ENCODE measurements around the gene ACAP1.

DNA sequence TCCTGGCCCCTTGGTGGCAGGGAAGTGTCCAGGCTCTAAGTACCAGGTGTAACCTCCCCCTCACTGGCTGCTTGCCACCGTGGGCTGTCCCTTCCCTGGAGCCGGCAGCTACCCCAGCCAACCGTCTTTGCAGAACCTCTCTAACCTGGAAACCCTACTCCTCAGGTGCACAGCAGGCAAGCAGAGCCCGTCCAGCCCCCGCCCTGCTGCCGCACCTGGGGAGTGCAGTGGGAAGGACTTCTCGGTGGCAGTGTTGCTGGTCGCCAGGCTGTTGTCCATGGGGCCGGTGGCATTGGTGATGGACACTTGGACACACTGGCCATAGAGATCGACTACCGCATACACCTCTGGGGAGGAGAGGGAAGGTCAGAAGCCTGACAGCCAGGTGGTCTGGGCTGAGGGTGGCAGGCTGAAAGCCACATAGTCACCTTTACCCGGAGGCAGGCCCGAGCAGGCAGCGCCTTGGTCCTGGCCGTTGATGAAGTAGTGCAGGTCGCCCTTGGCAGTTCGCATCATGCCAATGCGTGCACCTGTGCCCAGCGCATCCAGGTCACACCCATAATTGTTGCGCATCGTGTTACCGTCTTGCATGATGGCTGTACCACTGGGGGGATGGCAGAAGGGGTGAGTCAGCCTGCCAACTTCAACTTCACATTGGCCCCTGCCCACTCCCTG, 13.7 kb upstream of the ACAP1 start:
- TF ChIP-seq CTCF (conservative IDR thresholded peaks at IDR 0.05 in 1 of 2, IDR thresholded peaks at IDR 0.05 in 1 of 2; ENCODE audit: low read depth in 1 of 2, low read length in 2 of 2) (no peak), EZH2 (IDR thresholded peaks at IDR 0.05; ENCODE audit: low read length, missing control alignments) (no peak)
